ENCODE results near the gene LARGE1.

DNA sequence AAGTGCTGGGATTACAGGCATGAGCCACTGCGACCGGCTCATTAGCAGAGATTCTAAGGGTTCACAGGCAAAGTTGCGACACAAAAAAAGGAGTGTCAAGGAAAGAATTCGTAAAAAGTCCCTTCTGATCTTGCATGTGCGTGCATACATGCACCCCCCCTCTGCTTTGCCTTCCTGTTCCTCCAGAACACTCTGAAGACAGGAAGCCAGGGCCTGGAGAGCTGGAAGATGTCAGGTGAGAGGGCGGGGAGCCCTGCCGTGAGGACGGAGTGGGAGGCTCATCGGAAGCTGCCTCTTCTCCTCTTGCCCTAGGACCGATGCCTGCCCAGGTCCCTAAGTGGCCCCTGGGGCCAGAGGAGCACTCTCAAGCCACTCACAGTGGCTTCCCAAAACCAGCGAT lies 89.1 kb downstream of the LARGE1 start:
- TF ChIP-seq, protein P1, sequence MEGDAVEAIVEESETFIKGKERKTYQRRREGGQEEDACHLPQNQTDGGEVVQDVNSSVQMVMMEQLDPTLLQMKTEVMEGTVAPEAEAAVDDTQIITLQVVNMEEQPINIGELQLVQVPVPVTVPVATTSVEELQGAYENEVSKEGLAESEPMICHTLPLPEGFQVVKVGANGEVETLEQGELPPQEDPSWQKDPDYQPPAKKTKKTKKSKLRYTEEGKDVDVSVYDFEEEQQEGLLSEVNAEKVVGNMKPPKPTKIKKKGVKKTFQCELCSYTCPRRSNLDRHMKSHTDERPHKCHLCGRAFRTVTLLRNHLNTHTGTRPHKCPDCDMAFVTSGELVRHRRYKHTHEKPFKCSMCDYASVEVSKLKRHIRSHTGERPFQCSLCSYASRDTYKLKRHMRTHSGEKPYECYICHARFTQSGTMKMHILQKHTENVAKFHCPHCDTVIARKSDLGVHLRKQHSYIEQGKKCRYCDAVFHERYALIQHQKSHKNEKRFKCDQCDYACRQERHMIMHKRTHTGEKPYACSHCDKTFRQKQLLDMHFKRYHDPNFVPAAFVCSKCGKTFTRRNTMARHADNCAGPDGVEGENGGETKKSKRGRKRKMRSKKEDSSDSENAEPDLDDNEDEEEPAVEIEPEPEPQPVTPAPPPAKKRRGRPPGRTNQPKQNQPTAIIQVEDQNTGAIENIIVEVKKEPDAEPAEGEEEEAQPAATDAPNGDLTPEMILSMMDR (IDR thresholded peaks at IDR 0.05) = no peak
- no peak for TF ChIP-seq POLR2A (IDR thresholded peaks at IDR 0.05)

Data from uterus (tissue), 2 donors.